OCI-LY7 (cell line): ENCODE data around the gene GSK3B.

ENCODE experiments used
- CTCF ChIP-seq: fragments of 200-600 bp; sonication (generic); conservative IDR thresholded peaks from 2 replicates; pipeline ENCODE4 v1.5.1; 2014; ENCODE audit warnings: mild to moderate bottlenecking, antibody characterized with exemption, low read length, moderate library complexity, mixed read lengths
- EZH2phosphoT487 ChIP-seq: fragments of 200-600 bp; sonication (generic); IDR thresholded peaks from 2 replicates; pipeline ENCODE4 v1.6.1; 2018; ENCODE audit warnings: low read depth, borderline replicate concordance, mild to moderate bottlenecking, mixed run types, antibody characterized with exemption, low read length, moderate library complexity, mixed read lengths

GRCh38 chr3:119783883-119784282 lies 310.4 kb downstream of the GSK3B start:
- TF ChIP-seq CTCF (no peak), EZH2phosphoT487 (no peak)
